GM13976 (cell line): ENCODE data around the gene LRRC51.

Source experiments
- DNase-seq: peaks from one replicate; pipeline ENCODE4 v3.0.0; 2012; ENCODE audit warnings: low spot score
- in situ Hi-C: fragments of 300-500 bp; cut with MboI; formaldehyde crosslinking; loops from one replicate; pipeline ENCODE4 v1.12.0; 2022; ENCODE audit warnings: low sequenced_read_pairs, mixed read lengths, inconsistent platforms; ENCODE audit not compliant: unreplicated experiment
- TF ChIP-seq, protein P1 (sequence below): IDR thresholded peaks from 2 replicates; pipeline ENCODE4 v1.5.1; 2012; ENCODE audit warnings: borderline replicate concordance, mild to moderate bottlenecking; ENCODE audit not compliant: insufficient read depth; ENCODE audit errors: extremely low read depth, missing control alignments, control extremely low read depth

Gene LRRC51

DNA sequence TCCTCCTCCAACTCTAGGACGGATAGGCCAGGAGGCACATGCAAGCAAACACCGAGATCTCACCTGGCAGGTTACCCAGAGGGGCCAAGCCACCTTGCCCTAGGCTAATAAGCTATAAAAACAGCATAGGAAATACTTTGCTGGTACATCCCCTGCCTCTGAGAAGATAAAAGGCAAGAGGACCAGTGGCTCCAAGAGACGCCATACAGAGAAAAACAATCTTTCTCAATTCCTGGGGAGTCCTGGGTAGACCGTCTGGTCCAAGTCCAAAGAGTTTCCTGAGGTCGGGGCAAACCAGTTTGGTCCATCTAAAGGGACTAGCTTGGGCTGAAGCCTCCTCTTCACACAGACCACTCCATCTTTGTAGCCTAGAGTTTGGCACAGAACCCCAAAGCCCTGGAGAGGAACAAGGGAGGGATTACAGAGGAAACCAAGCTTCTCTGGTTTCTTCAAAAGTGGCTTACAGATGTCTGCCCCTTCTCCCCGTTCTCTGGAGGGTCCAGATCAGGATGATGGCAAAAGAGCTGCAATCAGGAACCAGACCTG, 40.7 kb upstream of the LRRC51 start:
- TF ChIP-seq, protein P1, sequence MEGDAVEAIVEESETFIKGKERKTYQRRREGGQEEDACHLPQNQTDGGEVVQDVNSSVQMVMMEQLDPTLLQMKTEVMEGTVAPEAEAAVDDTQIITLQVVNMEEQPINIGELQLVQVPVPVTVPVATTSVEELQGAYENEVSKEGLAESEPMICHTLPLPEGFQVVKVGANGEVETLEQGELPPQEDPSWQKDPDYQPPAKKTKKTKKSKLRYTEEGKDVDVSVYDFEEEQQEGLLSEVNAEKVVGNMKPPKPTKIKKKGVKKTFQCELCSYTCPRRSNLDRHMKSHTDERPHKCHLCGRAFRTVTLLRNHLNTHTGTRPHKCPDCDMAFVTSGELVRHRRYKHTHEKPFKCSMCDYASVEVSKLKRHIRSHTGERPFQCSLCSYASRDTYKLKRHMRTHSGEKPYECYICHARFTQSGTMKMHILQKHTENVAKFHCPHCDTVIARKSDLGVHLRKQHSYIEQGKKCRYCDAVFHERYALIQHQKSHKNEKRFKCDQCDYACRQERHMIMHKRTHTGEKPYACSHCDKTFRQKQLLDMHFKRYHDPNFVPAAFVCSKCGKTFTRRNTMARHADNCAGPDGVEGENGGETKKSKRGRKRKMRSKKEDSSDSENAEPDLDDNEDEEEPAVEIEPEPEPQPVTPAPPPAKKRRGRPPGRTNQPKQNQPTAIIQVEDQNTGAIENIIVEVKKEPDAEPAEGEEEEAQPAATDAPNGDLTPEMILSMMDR, result no peak
- in situ Hi-C loops, result no loop called here
- no peak for DNase-seq

DNA sequence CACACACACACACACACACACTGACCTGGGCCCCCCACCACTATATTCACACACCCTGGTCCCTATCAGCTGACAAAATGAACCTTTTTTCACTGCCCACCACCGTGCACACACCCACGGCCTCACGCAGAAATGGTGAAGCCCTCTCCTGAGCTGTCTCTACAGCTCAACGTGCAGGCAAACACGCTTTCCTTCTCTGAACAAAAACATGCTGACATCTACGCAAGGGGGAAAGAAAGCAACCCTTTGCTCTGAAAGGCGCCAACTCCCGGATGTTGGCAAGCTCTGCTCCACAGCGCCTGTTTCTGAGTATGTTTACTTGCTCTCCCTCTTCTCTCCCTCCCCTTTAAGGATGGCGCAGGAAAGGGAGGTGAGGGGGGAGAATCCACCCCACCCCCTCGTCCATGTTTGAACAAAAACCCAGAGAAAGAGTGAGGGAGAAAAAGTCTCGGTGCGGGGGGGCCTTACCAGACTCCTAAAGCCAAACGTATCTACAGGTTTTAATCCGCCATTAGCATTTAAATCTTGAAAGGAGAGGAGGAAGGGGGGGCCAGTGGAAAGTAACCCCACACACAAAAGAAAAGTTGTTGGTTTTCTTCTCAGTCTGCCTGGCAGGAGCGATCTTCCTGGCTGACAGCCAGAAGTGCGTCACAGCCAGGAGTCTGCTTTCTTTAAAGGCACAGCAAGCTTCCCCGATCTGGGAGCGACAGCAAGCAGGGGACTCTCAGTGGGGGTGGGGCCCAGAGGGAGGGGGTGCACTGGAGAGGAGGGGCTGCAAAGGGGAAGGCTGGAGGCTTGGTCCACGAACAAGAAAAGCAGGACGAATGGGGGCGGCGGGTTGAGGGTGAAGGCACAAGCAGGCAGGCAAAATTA, 39.9 kb upstream of the LRRC51 start:
- TF ChIP-seq, protein P1, result no peak
- peak; percentile 70 for DNase-seq
- in situ Hi-C loops, result no loop called here

DNA sequence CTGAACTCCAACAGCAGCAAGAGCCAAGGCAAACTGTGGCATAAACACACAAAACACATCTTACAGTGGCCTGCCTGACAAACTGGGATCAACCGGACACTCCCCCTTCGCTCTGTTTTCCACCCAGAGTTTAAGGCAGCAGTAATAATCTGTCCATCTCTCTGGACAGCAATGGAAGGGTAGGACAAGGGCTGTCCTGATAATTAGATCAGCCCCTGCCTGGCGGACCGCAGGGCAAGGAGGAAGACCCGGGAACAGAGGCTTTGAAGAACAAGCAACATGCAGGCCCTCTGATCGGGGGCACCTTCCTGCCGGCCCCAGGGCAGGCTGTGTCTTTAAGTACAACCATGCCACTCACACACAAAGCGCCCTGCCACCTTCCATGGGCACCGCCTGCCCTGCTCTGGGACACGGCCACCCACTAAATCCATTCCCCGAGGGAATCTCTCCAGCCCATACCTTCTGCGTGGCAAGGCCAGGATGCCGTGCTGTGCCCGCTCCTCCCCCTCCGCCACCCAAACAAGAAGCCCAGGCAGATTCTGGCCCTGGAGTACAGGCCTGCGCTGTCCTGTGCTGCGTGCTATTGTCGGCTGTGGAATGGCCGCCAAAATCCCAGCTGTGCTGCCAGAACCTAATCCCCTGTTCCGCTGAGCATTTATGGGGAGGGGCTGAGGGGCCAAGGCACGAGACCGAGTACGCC, 39.1 kb upstream of the LRRC51 start:
- TF ChIP-seq, protein P1, result no peak
- in situ Hi-C loops, result no loop called here

DNA sequence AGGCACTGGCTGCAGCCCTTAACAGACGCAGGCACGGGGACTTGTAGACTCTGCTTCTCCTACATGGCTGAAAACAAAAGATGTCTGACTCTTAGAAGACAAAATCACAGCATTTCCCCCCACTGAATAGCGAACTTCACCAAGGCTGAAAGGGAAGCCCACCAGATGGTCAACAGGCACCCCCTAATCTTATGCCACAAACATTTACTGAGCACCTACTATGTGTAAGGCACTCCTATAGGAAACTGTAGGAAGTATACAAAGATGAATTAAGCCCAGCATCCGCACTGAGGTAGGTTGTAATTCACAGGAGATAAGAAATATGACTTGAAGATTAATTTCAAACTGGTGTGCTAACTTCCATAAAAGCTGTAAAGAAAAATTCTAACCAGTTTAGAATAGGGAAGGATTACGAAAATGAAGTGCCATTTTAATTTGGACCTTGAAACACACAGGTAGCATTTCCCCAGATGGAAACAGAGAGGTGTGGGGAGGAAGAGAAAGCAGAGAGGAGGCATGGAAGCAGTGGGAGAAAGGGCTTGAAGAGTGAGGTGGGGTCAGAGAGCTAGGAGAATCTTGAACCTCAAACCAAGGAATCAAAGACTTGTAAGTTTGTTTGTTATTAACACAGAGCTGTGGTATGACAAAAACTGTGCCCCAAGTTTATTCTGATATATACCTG, 38.4 kb upstream of the LRRC51 start:
- in situ Hi-C loops, result no loop called here
- DNase-seq, result no peak
- TF ChIP-seq, protein P1, result no peak

More for the DNA sequence above, 39.1 kb upstream of the LRRC51 start:
- DNase-seq, result peak; percentile 45

DNA sequence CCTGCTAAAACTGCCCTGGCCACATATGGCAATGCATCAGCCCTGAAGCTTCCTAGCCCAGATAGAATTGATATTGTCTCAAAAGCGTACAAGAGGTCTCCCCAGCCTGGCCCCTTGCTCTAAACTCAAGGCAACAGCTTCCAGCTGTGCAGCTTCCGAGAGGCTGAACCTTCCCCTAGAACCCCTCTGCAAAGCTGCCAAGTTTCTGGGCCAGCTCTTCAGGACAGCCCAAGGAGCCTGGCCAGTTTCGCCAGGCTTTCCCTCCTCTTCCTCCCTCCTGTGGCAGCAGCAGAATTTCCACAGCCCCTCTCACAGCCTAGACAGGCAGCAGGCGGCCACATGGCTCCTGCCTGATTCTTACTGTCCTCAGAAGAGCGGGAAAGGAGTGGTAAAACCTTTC, 34.8 kb upstream of the LRRC51 start:
- no peak for DNase-seq
- in situ Hi-C loops, result no loop called here
- TF ChIP-seq, protein P1, result no peak

DNA sequence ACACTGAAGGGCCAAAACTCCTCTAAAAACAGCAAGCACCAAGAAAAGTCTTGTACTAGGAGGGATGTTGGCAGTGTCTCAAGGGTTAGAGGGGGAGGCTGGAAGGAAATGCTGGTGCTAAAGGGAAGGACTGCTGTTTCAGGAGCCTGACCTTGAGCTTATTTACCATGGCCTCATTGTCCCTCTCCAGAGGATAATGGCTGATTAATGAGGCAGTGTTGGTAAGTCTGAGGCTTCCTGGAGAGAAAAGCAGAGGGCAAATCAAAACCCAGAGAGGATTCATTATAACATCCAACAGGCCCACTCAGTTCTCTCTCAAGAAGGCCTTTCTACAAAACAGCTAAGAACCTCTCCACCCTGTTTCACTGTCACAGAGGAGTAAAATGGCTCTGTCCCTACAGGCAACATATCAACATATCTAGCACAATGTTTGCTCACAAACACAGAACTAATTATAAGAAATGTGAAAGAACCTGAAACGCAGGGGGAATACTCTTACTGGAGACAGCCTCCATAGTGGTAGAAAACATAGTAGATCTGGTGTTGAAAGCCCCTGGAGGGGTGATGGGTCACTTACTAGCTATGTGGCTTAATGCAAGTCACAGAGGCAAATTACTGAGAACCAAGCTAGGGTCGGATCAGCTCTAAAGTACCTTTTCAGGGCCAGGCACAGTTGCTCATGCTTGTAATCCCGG, 31.7 kb upstream of the LRRC51 start:
- no peak for DNase-seq
- TF ChIP-seq, protein P1, result no peak
- in situ Hi-C loops, result no loop called here
